Ishikawa (cell line): Measurements from ENCODE around the gene NEGR1.

Experiments
- CEBPB ChIP-seq: IDR thresholded peaks from 2 replicates; pipeline ENCODE4 v1.6.1; 2012
- CREB1 ChIP-seq: IDR thresholded peaks from 2 replicates; pipeline ENCODE4 v1.6.1; 2012; ENCODE audit warnings: low read depth
- EGR1 ChIP-seq: IDR thresholded peaks from 2 replicates; pipeline ENCODE4 v1.6.1; 2012
- EP300 ChIP-seq: IDR thresholded peaks from 2 replicates; pipeline ENCODE4 v1.6.1; 2012; ENCODE audit warnings: borderline replicate concordance
- RAD21 ChIP-seq: IDR thresholded peaks from 2 replicates; pipeline ENCODE4 v1.6.1; 2012; ENCODE audit warnings: low read depth
- REST ChIP-seq: IDR thresholded peaks from 2 replicates; pipeline ENCODE4 v1.6.1; 2012; ENCODE audit warnings: low read depth, mild to moderate bottlenecking
- TEAD4 ChIP-seq: IDR thresholded peaks from 2 replicates; pipeline ENCODE4 v1.6.1; 2012
- YY1 ChIP-seq: IDR thresholded peaks from 2 replicates; pipeline ENCODE4 v1.6.1; 2012; ENCODE audit warnings: low read depth

GRCh38 chr1:72034827-72035226 lies 247.5 kb downstream of the NEGR1 start:
- TF ChIP-seq EP300 (no peak), TEAD4 (no peak), YY1 (no peak), EGR1 (no peak), RAD21 (no peak), REST (no peak), CREB1 (no peak), CEBPB (no peak)
